KMS-11 (cell line): ENCODE measurements around the gene PCK2.

ENCODE experiments used
- H2AFZ ChIP-seq: fragments of 200-600 bp; sonication (generic); 2 replicates; pipeline ENCODE4 v1.6.1; 2016; ENCODE audit warnings: antibody characterized with exemption, mixed run types, low read depth
- H3K27ac ChIP-seq: fragments of 200-600 bp; sonication (generic); 2 replicates; pipeline ENCODE4 v1.6.1; 2016; ENCODE audit warnings: mild to moderate bottlenecking, mixed run types
- H3K27me3 ChIP-seq: fragments of 200-600 bp; sonication (generic); 2 replicates; pipeline ENCODE4 v1.6.1; 2017; ENCODE audit warnings: mild to moderate bottlenecking, low read depth, mixed run types, moderate library complexity; ENCODE audit not compliant: insufficient read depth
- H3K36me3 ChIP-seq: fragments of 200-600 bp; sonication (generic); 2 replicates; pipeline ENCODE4 v1.6.1; 2017; ENCODE audit warnings: mild to moderate bottlenecking, mixed run types; ENCODE audit not compliant: insufficient read depth
- H3K4me1 ChIP-seq: fragments of 200-600 bp; sonication (generic); 2 replicates; pipeline ENCODE4 v1.6.1; 2016; ENCODE audit warnings: mild to moderate bottlenecking, low read depth, mixed run types; ENCODE audit not compliant: poor library complexity, severe bottlenecking
- H3K4me2 ChIP-seq: fragments of 200-600 bp; sonication (generic); 2 replicates; pipeline ENCODE4 v1.7.0; 2016; ENCODE audit warnings: mild to moderate bottlenecking, mixed run types
- H3K4me3 ChIP-seq: fragments of 200-600 bp; sonication (generic); IDR thresholded peaks from 2 replicates; pipeline ENCODE4 v1.6.1; 2017; ENCODE audit warnings: low read depth, low read length, mixed read lengths; ENCODE audit not compliant: insufficient read depth
- H3K79me2 ChIP-seq: fragments of 200-600 bp; sonication (generic); 2 replicates; pipeline ENCODE4 v1.6.1; 2016; ENCODE audit warnings: low read depth, mixed run types; ENCODE audit not compliant: insufficient read depth
- H3K9ac ChIP-seq: fragments of 200-600 bp; sonication (generic); 2 replicates; pipeline ENCODE4 v1.6.1; 2016; ENCODE audit warnings: mild to moderate bottlenecking, mixed run types
- H4K20me1 ChIP-seq: fragments of 200-600 bp; sonication (generic); 2 replicates; pipeline ENCODE4 v1.6.1; 2016; ENCODE audit warnings: mild to moderate bottlenecking, mixed run types; ENCODE audit not compliant: insufficient read depth
- CTCF ChIP-seq: fragments of 200-600 bp; sonication (generic); conservative IDR thresholded peaks from 2 replicates; pipeline ENCODE4 v1.6.1; 2017; ENCODE audit warnings: low read depth, mild to moderate bottlenecking, antibody characterized with exemption, low read length, moderate library complexity, mixed read lengths

Gene PCK2

DNA sequence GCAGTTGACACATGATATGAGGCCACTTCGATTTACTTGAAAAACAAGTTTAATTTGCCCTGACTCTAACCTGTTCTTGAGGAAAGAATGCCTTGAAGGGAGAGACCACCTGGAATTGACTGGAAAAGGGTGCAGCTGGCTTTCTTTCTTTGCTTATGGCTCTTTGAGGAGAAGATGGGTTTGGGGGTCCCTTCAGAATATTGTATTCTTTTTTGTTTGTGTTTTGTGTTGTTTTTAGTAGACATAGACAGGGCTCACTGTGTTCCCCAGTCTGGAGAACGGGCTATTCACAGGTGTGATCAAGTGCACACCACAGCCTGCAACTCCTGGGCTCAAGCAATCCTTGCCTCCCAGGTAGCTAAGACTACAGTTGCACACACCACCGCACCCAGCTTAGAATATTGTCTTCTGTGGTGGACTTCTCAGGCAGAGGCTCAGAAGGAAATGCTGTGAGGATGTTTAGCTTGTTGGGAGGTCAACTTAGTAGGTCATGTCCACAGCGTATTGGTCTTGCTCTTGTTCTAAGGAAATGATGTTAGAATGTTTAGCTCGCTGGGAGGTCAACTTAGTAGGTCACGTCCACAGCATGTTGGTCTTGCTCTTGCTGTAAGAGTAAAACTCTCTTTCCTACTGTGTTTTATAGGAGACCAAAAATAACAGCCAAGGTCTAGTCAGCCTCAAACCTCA lies 22.2 kb downstream of the PCK2 start:
- no peaks in the 10 kb centered on the region for H4K20me1 ChIP-seq
- no peak for TF ChIP-seq CTCF
- peak overlapping the region; percentile 78 for H3K4me2 ChIP-seq
- no peak overlapping the region for H3K27ac ChIP-seq
- H3K9ac ChIP-seq = no peak overlapping the region
- H3K4me3 ChIP-seq = no peak overlapping the region
- no peaks in the 10 kb centered on the region for H3K36me3 ChIP-seq
- peaks cover 7% of the 10 kb centered on the region for H3K4me1 ChIP-seq
- no peaks in the 10 kb centered on the region for H3K79me2 ChIP-seq
- H2AFZ ChIP-seq = no peak overlapping the region
- no peaks in the 10 kb centered on the region for H3K27me3 ChIP-seq

- TF ChIP-seq CTCF = no peak
- H3K9ac ChIP-seq = no peak overlapping the region
- H3K36me3 ChIP-seq = no peaks in the 10 kb centered on the region
- H3K27ac ChIP-seq = no peak overlapping the region
- H3K4me1 ChIP-seq = peaks cover 7% of the 10 kb centered on the region
- no peaks in the 10 kb centered on the region for H3K27me3 ChIP-seq
- H3K4me3 ChIP-seq = no peak overlapping the region
- H3K79me2 ChIP-seq = no peaks in the 10 kb centered on the region
- H2AFZ ChIP-seq = no peak overlapping the region
- no peak overlapping the region for H3K4me2 ChIP-seq
- H4K20me1 ChIP-seq = no peaks in the 10 kb centered on the region
These were observed 23.1 kb downstream of the PCK2 start for GRCh38 chr14:24117179-24117578.

DNA sequence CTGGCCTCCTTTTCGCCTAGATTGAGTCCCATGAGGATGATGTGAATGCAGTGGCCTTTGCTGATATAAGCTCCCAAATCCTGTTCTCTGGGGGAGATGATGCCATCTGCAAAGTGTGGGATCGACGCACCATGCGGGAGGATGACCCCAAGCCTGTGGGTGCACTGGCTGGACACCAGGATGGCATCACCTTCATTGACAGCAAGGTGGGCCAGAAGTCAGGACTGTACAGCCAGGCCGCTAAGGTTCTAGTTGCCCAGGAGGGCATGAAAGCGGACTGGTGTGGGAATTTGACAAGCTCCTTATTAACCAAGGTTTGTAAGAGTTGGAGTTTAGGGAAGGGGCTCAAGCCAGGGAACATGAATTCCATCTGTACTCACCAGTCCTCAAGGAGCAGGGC lies 25.6 kb downstream of the PCK2 start:
- H3K36me3 ChIP-seq = no peaks in the 10 kb centered on the region
- H3K9ac ChIP-seq = no peak overlapping the region
- no peak overlapping the region for H3K27ac ChIP-seq
- no peak overlapping the region for H3K4me2 ChIP-seq
- H3K27me3 ChIP-seq = no peaks in the 10 kb centered on the region
- no peak for TF ChIP-seq CTCF
- no peaks in the 10 kb centered on the region for H4K20me1 ChIP-seq
- no peaks in the 10 kb centered on the region for H3K79me2 ChIP-seq
- H3K4me3 ChIP-seq = no peak overlapping the region
- H2AFZ ChIP-seq = no peak overlapping the region
- H3K4me1 ChIP-seq = peaks cover 7% of the 10 kb centered on the region

- peaks cover under 1% of the 10 kb centered on the region for H3K4me1 ChIP-seq
- no peak overlapping the region for H3K27ac ChIP-seq
- no peaks in the 10 kb centered on the region for H3K79me2 ChIP-seq
- H3K4me2 ChIP-seq = no peak overlapping the region
- H3K4me3 ChIP-seq = no peak overlapping the region
- no peak for TF ChIP-seq CTCF
- H3K36me3 ChIP-seq = no peaks in the 10 kb centered on the region
- no peaks in the 10 kb centered on the region for H3K27me3 ChIP-seq
- H2AFZ ChIP-seq = no peak overlapping the region
- H3K9ac ChIP-seq = no peak overlapping the region
- H4K20me1 ChIP-seq = no peaks in the 10 kb centered on the region
These were observed 27.1 kb downstream of the PCK2 start for GRCh38 chr14:24121210-24121609.
